Smooth muscle cell (in vitro differentiated cells): ENCODE results near the gene EPHA8. TPM values are rescaled to one million over a fixed set of nuclear protein-coding genes. Genes with fewer than 3 reads are reported as not detected.

Experiments
- DNase-seq: peaks from one replicate; lab custom pipeline; 2025; ENCODE audit not compliant: unreplicated experiment; lab: John Stamatoyannopoulos, UW
- H2AFZ ChIP-seq: fragments of 200-600 bp; sonication (generic); 2 replicates; pipeline ENCODE4 v1.6.0; 2016; ENCODE audit warnings: antibody characterized with exemption, low read depth, mild to moderate bottlenecking
- H3F3A ChIP-seq: fragments of 200-600 bp; sonication (generic); 2 replicates; pipeline ENCODE4 v1.6.0; 2017; ENCODE audit warnings: antibody characterized with exemption, low read depth
- H3K27ac ChIP-seq: fragments of 200-600 bp; sonication (generic); 2 replicates; pipeline ENCODE4 v1.5.1; 2016; ENCODE audit warnings: low read depth, mild to moderate bottlenecking
- H3K27me3 ChIP-seq: fragments of 200-600 bp; sonication (generic); 2 replicates; pipeline ENCODE4 v1.6.1; 2016; ENCODE audit warnings: low read depth, mild to moderate bottlenecking
- H3K36me3 ChIP-seq: fragments of 200-600 bp; sonication (generic); 2 replicates; pipeline ENCODE4 v1.5.1; 2016; ENCODE audit warnings: low read depth
- H3K4me1 ChIP-seq: fragments of 200-600 bp; sonication (generic); 2 replicates; pipeline ENCODE4 v1.5.1; 2016; ENCODE audit warnings: low read depth
- H3K4me2 ChIP-seq: fragments of 200-600 bp; sonication (generic); 2 replicates; pipeline ENCODE4 v1.6.0; 2016; ENCODE audit warnings: mild to moderate bottlenecking
- H3K4me3 ChIP-seq: fragments of 200-600 bp; sonication (generic); 2 replicates; pipeline ENCODE4 v1.5.1; 2016; ENCODE audit warnings: mild to moderate bottlenecking
- H3K79me2 ChIP-seq: fragments of 200-600 bp; sonication (generic); 2 replicates; pipeline ENCODE4 v1.6.0; 2016; ENCODE audit warnings: low read depth, mild to moderate bottlenecking
- H3K9ac ChIP-seq: fragments of 200-600 bp; sonication (generic); 2 replicates; pipeline ENCODE4 v1.6.0; 2016; ENCODE audit warnings: low read depth
- H3K9me3 ChIP-seq: fragments of 200-600 bp; sonication (generic); replicated peaks from 2 replicates; pipeline ENCODE4 v1.5.1; 2016; ENCODE audit warnings: low read depth
- H4K20me1 ChIP-seq: fragments of 200-600 bp; sonication (generic); 2 replicates; pipeline ENCODE4 v1.6.0; 2016; ENCODE audit warnings: low read depth
- WGBS: methylation state at CpG from one replicate; pipeline ENCODE4 v1.1.7; 2016; ENCODE audit warnings: low lambda C conversion rate; 5-methylcytosine and 5-hydroxymethylcytosine counted together
- polyA plus RNA-seq: library from polyadenylated mRNA; unstranded; fragments of >200 nt; fragmentation: Nextera tagmentation; extraction: Ambion mirVana; gene quantifications from 2 replicates; pipeline ENCODE4 v1.2.1, GENCODE V29; 2016
- total RNA-seq: library from RNA; depleted of rRNA; stranded (reverse); fragments of >200 nt; gene quantifications from 2 replicates; pipeline ENCODE4 v1.2.3, GENCODE V29; 2014
- TF ChIP-seq, protein P1 (sequence below): fragments of 200-600 bp; sonication (generic); IDR thresholded peaks from 2 replicates; pipeline ENCODE4 v1.5.1; 2017; ENCODE audit warnings: borderline replicate concordance, mild to moderate bottlenecking, antibody characterized with exemption; ENCODE audit not compliant: insufficient read depth, poor library complexity, severe bottlenecking

The EPHA8 gene
- total and polyA plus RNA-seq, 2 experiments from 2014 or later, result not detected

GRCh38 chr1:22529901-22530621, 33.2 kb upstream of the EPHA8 start:
- 90% methylated on average over 12 of the region's 12 CpGs for WGBS
- Histone ChIP-seq H2AFZ (no peak overlapping the region), H3K79me2 (no peaks in the 10 kb centered on the region), H3K27ac (no peak overlapping the region), H3K36me3 (no peaks in the 10 kb centered on the region), H3K9ac (no peak overlapping the region), H3K4me3 (no peak overlapping the region), H3K4me1 (no peaks in the 10 kb centered on the region), H4K20me1 (no peaks in the 10 kb centered on the region), H3K4me2 (no peak overlapping the region), H3F3A (no peaks in the 10 kb centered on the region), H3K9me3 (no peaks in the 10 kb centered on the region), H3K27me3 (no peaks in the 10 kb centered on the region)
- TF ChIP-seq, protein P1, sequence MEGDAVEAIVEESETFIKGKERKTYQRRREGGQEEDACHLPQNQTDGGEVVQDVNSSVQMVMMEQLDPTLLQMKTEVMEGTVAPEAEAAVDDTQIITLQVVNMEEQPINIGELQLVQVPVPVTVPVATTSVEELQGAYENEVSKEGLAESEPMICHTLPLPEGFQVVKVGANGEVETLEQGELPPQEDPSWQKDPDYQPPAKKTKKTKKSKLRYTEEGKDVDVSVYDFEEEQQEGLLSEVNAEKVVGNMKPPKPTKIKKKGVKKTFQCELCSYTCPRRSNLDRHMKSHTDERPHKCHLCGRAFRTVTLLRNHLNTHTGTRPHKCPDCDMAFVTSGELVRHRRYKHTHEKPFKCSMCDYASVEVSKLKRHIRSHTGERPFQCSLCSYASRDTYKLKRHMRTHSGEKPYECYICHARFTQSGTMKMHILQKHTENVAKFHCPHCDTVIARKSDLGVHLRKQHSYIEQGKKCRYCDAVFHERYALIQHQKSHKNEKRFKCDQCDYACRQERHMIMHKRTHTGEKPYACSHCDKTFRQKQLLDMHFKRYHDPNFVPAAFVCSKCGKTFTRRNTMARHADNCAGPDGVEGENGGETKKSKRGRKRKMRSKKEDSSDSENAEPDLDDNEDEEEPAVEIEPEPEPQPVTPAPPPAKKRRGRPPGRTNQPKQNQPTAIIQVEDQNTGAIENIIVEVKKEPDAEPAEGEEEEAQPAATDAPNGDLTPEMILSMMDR, result no peak
- no peak for DNase-seq

DNA sequence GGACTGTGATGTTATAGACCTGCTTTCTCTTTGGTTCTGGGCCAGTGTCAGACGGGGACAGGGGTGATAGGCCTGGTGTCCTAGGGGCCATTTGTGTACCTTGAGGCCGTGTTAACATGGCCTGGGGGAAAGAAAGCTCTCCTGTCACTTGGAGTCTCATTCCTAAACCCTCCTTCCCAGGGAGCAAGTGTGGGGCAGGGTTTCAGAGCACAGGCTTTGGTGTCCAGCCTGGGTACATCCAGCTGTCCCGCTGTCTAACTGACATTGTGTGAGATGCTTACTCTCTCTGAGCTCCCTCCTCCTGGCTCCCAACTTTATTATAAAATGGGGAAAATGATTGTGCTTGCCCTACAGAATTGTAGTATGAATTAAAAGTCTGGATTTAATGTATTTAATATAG, 32.6 kb upstream of the EPHA8 start:
- WGBS, result 80% methylated on average over 3 of the region's 3 CpGs
- no peak overlapping the region for H3K4me2 ChIP-seq
- no peak overlapping the region for H2AFZ ChIP-seq
- no peaks in the 10 kb centered on the region for H3K4me1 ChIP-seq
- no peak overlapping the region for H3K27ac ChIP-seq
- H3K9ac ChIP-seq, result no peak overlapping the region
- H3F3A ChIP-seq, result no peaks in the 10 kb centered on the region
- H3K79me2 ChIP-seq, result no peaks in the 10 kb centered on the region
- no peak for DNase-seq
- no peaks in the 10 kb centered on the region for H3K27me3 ChIP-seq
- TF ChIP-seq, protein P1, result no peak
- no peaks in the 10 kb centered on the region for H3K9me3 ChIP-seq
- H4K20me1 ChIP-seq, result no peaks in the 10 kb centered on the region
- no peak overlapping the region for H3K4me3 ChIP-seq
- no peaks in the 10 kb centered on the region for H3K36me3 ChIP-seq

GRCh38 chr1:22531251-22531650, 32.0 kb upstream of the EPHA8 start:
- no peaks in the 10 kb centered on the region for H3K27me3 ChIP-seq
- no peaks in the 10 kb centered on the region for H3K4me1 ChIP-seq
- no peak overlapping the region for H3K4me3 ChIP-seq
- no peaks in the 10 kb centered on the region for H3K9me3 ChIP-seq
- no peak overlapping the region for H3K27ac ChIP-seq
- no peaks in the 10 kb centered on the region for H3K79me2 ChIP-seq
- H3K9ac ChIP-seq, result no peak overlapping the region
- H3K36me3 ChIP-seq, result no peaks in the 10 kb centered on the region
- 92% methylated on average over 6 of the region's 6 CpGs for WGBS
- H4K20me1 ChIP-seq, result no peaks in the 10 kb centered on the region
- TF ChIP-seq, protein P1, result no peak
- DNase-seq, result no peak
- H2AFZ ChIP-seq, result no peak overlapping the region
- H3F3A ChIP-seq, result no peaks in the 10 kb centered on the region
- no peak overlapping the region for H3K4me2 ChIP-seq
